Esophagus squamous epithelium (tissue), 5 donors: ENCODE data around the gene SPRING1. TPM values are rescaled to one million over a fixed set of nuclear protein-coding genes. Genes with fewer than 3 reads are reported as not detected.
A peak's percentile ranks its signal among the peaks of the same experiment; 100 is the strongest.

Experiments
- DNase-seq: peaks from one replicate; lab custom pipeline; 2025; lab: John Stamatoyannopoulos, UW
- H3K27ac ChIP-seq, 4 donors: fragments of 200-600 bp; sonication (generic); one replicate each; pipeline ENCODE4 v1.5.1; 2016 to 2019; ENCODE audit warnings: mild to moderate bottlenecking in 1 of 4
- H3K27me3 ChIP-seq, 4 donors: fragments of 200-600 bp; sonication (generic); 1 replicate in 3 of 4; 2 replicates in 1 of 4; pipeline versions ENCODE4 v1.5.1 to v1.6.0; 2017 to 2021; ENCODE audit warnings: antibody characterized with exemption in 1 of 4
- H3K36me3 ChIP-seq, 3 donors: fragments of 200-600 bp; sonication (generic); one replicate each; pipeline ENCODE4 v1.5.1; 2016 to 2019
- H3K4me1 ChIP-seq, 3 donors: fragments of 200-600 bp; sonication (generic); one replicate each; pipeline ENCODE4 v1.5.1; 2017 to 2019
- H3K4me3 ChIP-seq, 4 donors: fragments of 200-600 bp; sonication (generic); 1 replicate in 3 of 4; 2 replicates in 1 of 4; pipeline ENCODE4 v1.5.1; 2016 to 2019; ENCODE audit warnings: mild to moderate bottlenecking in 2 of 4, moderate library complexity in 1 of 4
- H3K9me3 ChIP-seq, 3 donors: fragments of 200-600 bp; sonication (generic); one replicate each; pipeline ENCODE4 v1.5.1; 2016 to 2019
- CTCF ChIP-seq, 6 experiments: fragments of 450-650 bp in 4 of 6; fragments of 200-600 bp in 2 of 6; sonication (generic) in 2 of 6; IDR thresholded peaks; one replicate each; pipeline ENCODE4 v1.5.1; 2016 to 2019; ENCODE audit warnings: antibody characterized with exemption in 6 of 6, mild to moderate bottlenecking in 4 of 6, moderate library complexity in 4 of 6
- POLR2A ChIP-seq, 4 donors: fragments of 450-650 bp; IDR thresholded peaks; one replicate each; pipeline ENCODE4 v1.6.1; 2017; ENCODE audit warnings: antibody characterized with exemption in 4 of 4, mild to moderate bottlenecking in 4 of 4, moderate library complexity in 3 of 4
- WGBS, 2 donors: methylation state at CpG; one replicate each; pipeline ENCODE4 v1.1.5; 2018; 5-methylcytosine and 5-hydroxymethylcytosine counted together
- intact Hi-C: fragments of 100-400 bp; cut with DNase I; formaldehyde crosslinking; loops from one replicate; pipeline ENCODE4 v1.15.0; 2022
- total RNA-seq, 4 donors: library from RNA; depleted of rRNA; stranded (reverse); fragments of >200 nt; gene quantifications; one replicate each; pipeline ENCODE4 v1.1.0, GENCODE V29; 2016
- donor health status: DM: yes; HTN: yes; CAD: no.

Gene SPRING1
- total RNA-seq, 4 donors from 2014 or later = 14.6 to 25.5 (median 19.1) TPM

GRCh38 chr12:116697716-116698115 lies 40.2 kb downstream of the SPRING1 start:
- no peak overlapping the region for H3K27ac ChIP-seq
- TF ChIP-seq CTCF (IDR thresholded peaks at IDR 0.05) (no peak), POLR2A (IDR thresholded peaks at IDR 0.05) (no peak)
- H3K9me3 ChIP-seq = no peaks in the 10 kb centered on the region
- H3K4me1 ChIP-seq = peaks cover 5 to 36% (median 19%) of the 10 kb centered on the region in 3 donors
- intact Hi-C loops = no loop called here
- WGBS, 2 donors = 36 to 48% methylated on average over 9 to 10 of the region's 11 CpGs
- no peak overlapping the region for H3K4me3 ChIP-seq
- peaks cover 0 to 25% (median 0%) of the 10 kb centered on the region in 4 donors for H3K27me3 ChIP-seq
- DNase-seq = no peak
- H3K36me3 ChIP-seq = no peaks in the 10 kb centered on the region

- intact Hi-C loops = no loop called here
- Histone ChIP-seq H3K4me3 (no peak overlapping the region), H3K4me1 (peaks cover 5 to 38% (median 19%) of the 10 kb centered on the region in 3 donors), H3K36me3 (no peaks in the 10 kb centered on the region), H3K27me3 (peaks cover 0 to 29% (median 0%) of the 10 kb centered on the region in 4 donors), H3K27ac (no peak overlapping the region), H3K9me3 (no peaks in the 10 kb centered on the region)
- WGBS, 2 donors = 54 to 67% methylated on average over 3 to 5 of the region's 7 CpGs
- TF ChIP-seq CTCF (IDR thresholded peaks at IDR 0.05) (peak in 1 of 6 experiments; percentile 21), POLR2A (IDR thresholded peaks at IDR 0.05) (no peak)
- no peak for DNase-seq
Measured at GRCh38 chr12:116697305-116697704, 40.6 kb downstream of the SPRING1 start.

GRCh38 chr12:116695464-116695725 lies 42.5 kb downstream of the SPRING1 start:
- H3K4me1 ChIP-seq = peaks cover 5 to 38% (median 19%) of the 10 kb centered on the region in 3 donors
- no peaks in the 10 kb centered on the region for H3K36me3 ChIP-seq
- no peak overlapping the region for H3K27ac ChIP-seq
- intact Hi-C loops = no loop called here
- DNase-seq = no peak
- peaks cover 0 to 33% (median 0%) of the 10 kb centered on the region in 4 donors for H3K27me3 ChIP-seq
- no peaks in the 10 kb centered on the region for H3K9me3 ChIP-seq
- 52 to 57% methylated on average over 3 of the region's 3 CpGs for WGBS, 2 donors
- no peak for TF ChIP-seq CTCF (IDR thresholded peaks at IDR 0.05)
- no peak for TF ChIP-seq POLR2A (IDR thresholded peaks at IDR 0.05)
- H3K4me3 ChIP-seq = no peak overlapping the region

GRCh38 chr12:116694653-116695463 lies 43.0 kb downstream of the SPRING1 start:
- Histone ChIP-seq H3K4me1 (peaks cover 5 to 38% (median 19%) of the 10 kb centered on the region in 3 donors), H3K27me3 (peaks cover 0 to 33% (median 0%) of the 10 kb centered on the region in 4 donors), H3K9me3 (no peaks in the 10 kb centered on the region), H3K36me3 (no peaks in the 10 kb centered on the region), H3K4me3 (no peak overlapping the region), H3K27ac (no peak overlapping the region)
- intact Hi-C loops = no loop called here
- 78 to 79% methylated on average over 20 to 22 of the region's 22 CpGs for WGBS, 2 donors
- DNase-seq = no peak
- TF ChIP-seq CTCF (IDR thresholded peaks at IDR 0.05) = no peak
- TF ChIP-seq POLR2A (IDR thresholded peaks at IDR 0.05) = no peak
